Measurements from ENCODE around the gene SRGAP2.
"Not testable (repeated sequence)": the region's sequence is repeated elsewhere in the genome, so short reads cannot be mapped to it uniquely, and the experiment has no call there.

DNA sequence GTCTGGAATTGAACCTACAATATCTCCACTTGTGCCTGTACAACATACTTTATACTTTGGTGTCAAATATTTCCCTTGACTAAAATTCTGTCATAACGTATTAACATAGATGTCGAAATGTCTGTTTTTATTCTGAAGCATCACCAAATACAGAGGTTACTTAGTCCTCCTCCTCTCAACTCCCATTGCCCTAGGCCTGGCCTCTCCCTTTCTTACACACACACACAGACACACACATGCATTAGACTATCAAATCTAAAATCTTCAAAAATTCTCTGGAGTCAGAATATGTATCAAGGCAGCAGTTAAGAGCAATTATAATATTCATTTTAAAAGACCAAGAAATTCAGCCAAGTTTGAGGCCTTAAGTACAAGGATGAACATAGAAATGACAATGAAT lies 8.2 kb upstream of the SRGAP2 start:
- TF ChIP-seq, protein P1, sequence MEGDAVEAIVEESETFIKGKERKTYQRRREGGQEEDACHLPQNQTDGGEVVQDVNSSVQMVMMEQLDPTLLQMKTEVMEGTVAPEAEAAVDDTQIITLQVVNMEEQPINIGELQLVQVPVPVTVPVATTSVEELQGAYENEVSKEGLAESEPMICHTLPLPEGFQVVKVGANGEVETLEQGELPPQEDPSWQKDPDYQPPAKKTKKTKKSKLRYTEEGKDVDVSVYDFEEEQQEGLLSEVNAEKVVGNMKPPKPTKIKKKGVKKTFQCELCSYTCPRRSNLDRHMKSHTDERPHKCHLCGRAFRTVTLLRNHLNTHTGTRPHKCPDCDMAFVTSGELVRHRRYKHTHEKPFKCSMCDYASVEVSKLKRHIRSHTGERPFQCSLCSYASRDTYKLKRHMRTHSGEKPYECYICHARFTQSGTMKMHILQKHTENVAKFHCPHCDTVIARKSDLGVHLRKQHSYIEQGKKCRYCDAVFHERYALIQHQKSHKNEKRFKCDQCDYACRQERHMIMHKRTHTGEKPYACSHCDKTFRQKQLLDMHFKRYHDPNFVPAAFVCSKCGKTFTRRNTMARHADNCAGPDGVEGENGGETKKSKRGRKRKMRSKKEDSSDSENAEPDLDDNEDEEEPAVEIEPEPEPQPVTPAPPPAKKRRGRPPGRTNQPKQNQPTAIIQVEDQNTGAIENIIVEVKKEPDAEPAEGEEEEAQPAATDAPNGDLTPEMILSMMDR (IDR thresholded peaks at IDR 0.05) = not testable (repeated sequence)
- not testable (repeated sequence) for TF ChIP-seq POLR2A (IDR thresholded peaks at IDR 0.05)
